H9 (cell line): ENCODE measurements around the gene NBL1. TPM values are rescaled to one million over a fixed set of nuclear protein-coding genes. Genes with fewer than 3 reads are reported as not detected.

Source experiments
- DNase-seq: peaks from one replicate; pipeline ENCODE4 v3.0.0-alpha.2; 2017
- H2AFZ ChIP-seq: one replicate; pipeline ENCODE4 v1.6.1; 2013; ENCODE audit warnings: mild to moderate bottlenecking, low read length, control low read depth, moderate library complexity
- H2AK5ac ChIP-seq: 2 replicates; pipeline ENCODE4 v1.6.1; 2013; ENCODE audit warnings: low read length, control low read depth, mixed read lengths; ENCODE audit not compliant: insufficient read length
- H2BK120ac ChIP-seq: one replicate; pipeline ENCODE4 v1.6.1; 2013; ENCODE audit warnings: low read depth, mild to moderate bottlenecking, low read length, control low read depth, inconsistent platforms; ENCODE audit not compliant: poor library complexity, severe bottlenecking
- H2BK12ac ChIP-seq: 2 replicates; pipeline ENCODE4 v1.6.1; 2013; ENCODE audit warnings: low read length, control low read depth, mixed read lengths, low read depth; ENCODE audit not compliant: insufficient read length
- H2BK15ac ChIP-seq: 2 replicates; pipeline ENCODE4 v1.6.1; 2013; ENCODE audit warnings: low read depth, low read length, control low read depth
- H2BK20ac ChIP-seq: one replicate; pipeline ENCODE4 v1.6.1; 2013; ENCODE audit warnings: low read depth, mild to moderate bottlenecking, low read length, control low read depth, inconsistent platforms; ENCODE audit not compliant: poor library complexity, severe bottlenecking
- H2BK5ac ChIP-seq: 2 replicates; pipeline ENCODE4 v1.6.1; 2013; ENCODE audit warnings: low read length, control low read depth, mixed read lengths; ENCODE audit not compliant: insufficient read length
- H3K14ac ChIP-seq: 2 replicates; pipeline ENCODE4 v1.6.1; 2013; ENCODE audit warnings: low read length, control low read depth; ENCODE audit not compliant: insufficient read depth
- H3K18ac ChIP-seq: 2 replicates; pipeline ENCODE4 v1.6.1; 2013; ENCODE audit warnings: low read depth, mild to moderate bottlenecking, mixed read lengths, low read length, control low read depth; ENCODE audit not compliant: insufficient read length
- H3K23ac ChIP-seq: 2 replicates; pipeline ENCODE4 v1.6.1; 2013; ENCODE audit warnings: low read length, control low read depth, mixed read lengths, low read depth; ENCODE audit not compliant: insufficient read length
- H3K23me2 ChIP-seq: 2 replicates; pipeline ENCODE4 v1.6.1; 2013; ENCODE audit warnings: low read depth, mild to moderate bottlenecking, mixed read lengths, low read length, control low read depth; ENCODE audit not compliant: insufficient read length, poor library complexity, severe bottlenecking
- H3K27ac ChIP-seq: 2 replicates; pipeline ENCODE4 v1.5.1; 2013; ENCODE audit warnings: low read length, control low read depth, mixed read lengths, low read depth; ENCODE audit not compliant: insufficient read length
- H3K27me3 ChIP-seq: 2 replicates; pipeline ENCODE4 v1.6.1; 2013; ENCODE audit warnings: low read length, control low read depth, inconsistent platforms; ENCODE audit not compliant: insufficient read depth
- H3K4ac ChIP-seq: 2 replicates; pipeline ENCODE4 v1.6.1; 2013; ENCODE audit warnings: low read depth, mild to moderate bottlenecking, control low read depth, inconsistent platforms, low read length, moderate library complexity
- H3K4me1 ChIP-seq: 2 replicates; pipeline ENCODE4 v1.6.1; 2013; ENCODE audit warnings: low read length, control low read depth, inconsistent platforms; ENCODE audit not compliant: insufficient read depth
- H3K4me2 ChIP-seq: 2 replicates; pipeline ENCODE4 v1.6.1; 2013; ENCODE audit warnings: low read length, control low read depth, mixed read lengths; ENCODE audit not compliant: insufficient read length, insufficient read depth
- H3K56ac ChIP-seq: 2 replicates; pipeline ENCODE4 v1.6.1; 2013; ENCODE audit warnings: low read depth, mild to moderate bottlenecking, mixed read lengths, low read length, control low read depth; ENCODE audit not compliant: insufficient read length
- H3K79me1 ChIP-seq: 2 replicates; pipeline ENCODE4 v1.6.1; 2013; ENCODE audit warnings: low read depth, mild to moderate bottlenecking, moderate library complexity, low read length, control low read depth, inconsistent platforms; ENCODE audit not compliant: insufficient read depth, poor library complexity, severe bottlenecking
- H3K79me2 ChIP-seq: 2 replicates; pipeline ENCODE4 v1.6.1; 2013; ENCODE audit warnings: low read length, control low read depth, inconsistent platforms; ENCODE audit not compliant: insufficient read depth
- H3K9ac ChIP-seq: 2 replicates; pipeline ENCODE4 v1.6.1; 2013; ENCODE audit warnings: low read length, control low read depth, mixed read lengths; ENCODE audit not compliant: insufficient read length; ENCODE audit errors: extremely low read depth
- H3K9me3 ChIP-seq: one replicate; pipeline ENCODE4 v1.6.1; 2013; ENCODE audit warnings: low read depth, low read length, inconsistent platforms; ENCODE audit not compliant: control insufficient read depth
- H3T11ph ChIP-seq: one replicate; pipeline ENCODE4 v1.6.1; 2013; ENCODE audit warnings: mild to moderate bottlenecking, low read length, control low read depth, inconsistent platforms
- H4K20me1 ChIP-seq: one replicate; pipeline ENCODE4 v1.6.1; 2013; ENCODE audit not compliant: control insufficient read depth, insufficient read length, insufficient read depth
- H4K5ac ChIP-seq: 2 replicates; pipeline ENCODE4 v1.6.1; 2013; ENCODE audit warnings: low read depth, mild to moderate bottlenecking, mixed read lengths, low read length, control low read depth; ENCODE audit not compliant: insufficient read length
- H4K8ac ChIP-seq: replicated peaks from 2 replicates; pipeline ENCODE4 v1.6.1; 2013; ENCODE audit warnings: low read length, control low read depth, mixed read lengths, low read depth; ENCODE audit not compliant: insufficient read length
- H4K91ac ChIP-seq: 2 replicates; pipeline ENCODE4 v1.6.1; 2013; ENCODE audit warnings: low read depth, mild to moderate bottlenecking, moderate library complexity, mixed read lengths, low read length, control low read depth; ENCODE audit not compliant: insufficient read length
- H3K27ac Mint-ChIP-seq, 3 experiments: 2 replicates in 2 of 3; 3 replicates in 1 of 3; pipeline ENCODE4 v1.8.0; 2020 to 2021; ENCODE audit warnings: mixed read lengths in 3 of 3, mild to moderate bottlenecking in 1 of 3, moderate library complexity in 1 of 3
- H3K27me3 Mint-ChIP-seq: 2 replicates; pipeline ENCODE4 v1.8.0; 2021; ENCODE audit warnings: low read depth, mild to moderate bottlenecking, moderate library complexity, mixed read lengths
- H3K36me3 Mint-ChIP-seq, 3 experiments: 2 replicates in 2 of 3; 3 replicates in 1 of 3; pipeline ENCODE4 v1.8.0; 2020 to 2021; ENCODE audit warnings: low read depth in 3 of 3, mixed read lengths in 3 of 3; ENCODE audit not compliant: insufficient read depth in 1 of 3
- H3K4me1 Mint-ChIP-seq, 2 experiments: 2 replicates each; pipeline ENCODE4 v1.8.0; 2020; ENCODE audit warnings: mixed read lengths in 2 of 2
- H3K4me3 Mint-ChIP-seq, 2 experiments: 2 replicates in 1 of 2; 3 replicates in 1 of 2; pipeline ENCODE4 v1.8.0; 2020 to 2021; ENCODE audit warnings: mild to moderate bottlenecking in 2 of 2, mixed read lengths in 2 of 2, moderate library complexity in 1 of 2
- H3K9me3 Mint-ChIP-seq, 2 experiments: 2 replicates in 1 of 2; 3 replicates in 1 of 2; pipeline ENCODE4 v1.8.0; 2020; ENCODE audit warnings: mild to moderate bottlenecking in 2 of 2, mixed read lengths in 2 of 2, moderate library complexity in 1 of 2
- WGBS: extraction: QIAGEN DNeasy Blood & Tissue Kit; methylation state at CpG from one replicate; pipeline ENCODE4 v1.1.7; 2013; ENCODE audit warnings: missing lambda C conversion rate, low lambda C conversion rate, mixed read lengths; ENCODE audit not compliant: insufficient read length; ENCODE audit errors: extremely low coverage; 5-methylcytosine and 5-hydroxymethylcytosine counted together
- total RNA-seq: library from RNA; stranded (reverse); gene quantifications from 2 replicates; pipeline ENCODE4 v1.2.1, GENCODE V29; 2021
- TF ChIP-seq, protein P1 (sequence below): fragments of 200-600 bp; sonication (generic); conservative IDR thresholded peaks from 3 replicates; pipeline ENCODE4 v1.8.0; 2021; ENCODE audit warnings: antibody characterized with exemption, mild to moderate bottlenecking

NBL1 gene
- total RNA-seq, 1 experiment from 2014 or later = 6.4 TPM

GRCh38 chr1:19655718-19656080 lies 11.6 kb downstream of the NBL1 start:
- Mint-ChIP-seq H3K4me1 (peaks cover 22 to 37% of the 10 kb centered on the region in 2 experiments), H3K4me3 (no peak overlapping the region; a peak in 1 of 5 replicates), H3K36me3 (no peaks in the 10 kb centered on the region), H3K9me3 (no peaks in the 10 kb centered on the region), H3K27me3 (0 out of 2 replicates have a peak, but pooled peaks cover 5% of the 10 kb centered on the region), H3K27ac (peak overlapping the region in 1 of 3 experiments; percentile 50; a peak in 1 of 7 replicates)
- Histone ChIP-seq H3K79me1 (no peaks in the 10 kb centered on the region), H3K18ac (no peak overlapping the region), H3K4ac (no peak overlapping the region), H3K9ac (no peak overlapping the region), H4K91ac (no peak overlapping the region), H2BK20ac (no peak overlapping the region), H3K56ac (no peak overlapping the region), H3K14ac (no peak overlapping the region), H4K8ac (no peak overlapping the region), H3T11ph (no peak overlapping the region), H3K23me2 (no peaks in the 10 kb centered on the region), H3K9me3 (no peaks in the 10 kb centered on the region), H3K23ac (no peak overlapping the region), H2BK5ac (no peak overlapping the region), H3K27ac (no peak overlapping the region), H4K20me1 (no peaks in the 10 kb centered on the region), H2BK120ac (no peak overlapping the region), H2AK5ac (no peak overlapping the region), H4K5ac (no peak overlapping the region), H3K27me3 (peaks cover 2% of the 10 kb centered on the region; the same call in 1 of the 2 replicates), H3K79me2 (no peaks in the 10 kb centered on the region), H2BK15ac (no peak overlapping the region), H3K4me2 (no peak overlapping the region), H3K4me1 (no peaks in the 10 kb centered on the region), H2BK12ac (no peak overlapping the region), H2AFZ (no peak overlapping the region)
- TF ChIP-seq, protein P1, sequence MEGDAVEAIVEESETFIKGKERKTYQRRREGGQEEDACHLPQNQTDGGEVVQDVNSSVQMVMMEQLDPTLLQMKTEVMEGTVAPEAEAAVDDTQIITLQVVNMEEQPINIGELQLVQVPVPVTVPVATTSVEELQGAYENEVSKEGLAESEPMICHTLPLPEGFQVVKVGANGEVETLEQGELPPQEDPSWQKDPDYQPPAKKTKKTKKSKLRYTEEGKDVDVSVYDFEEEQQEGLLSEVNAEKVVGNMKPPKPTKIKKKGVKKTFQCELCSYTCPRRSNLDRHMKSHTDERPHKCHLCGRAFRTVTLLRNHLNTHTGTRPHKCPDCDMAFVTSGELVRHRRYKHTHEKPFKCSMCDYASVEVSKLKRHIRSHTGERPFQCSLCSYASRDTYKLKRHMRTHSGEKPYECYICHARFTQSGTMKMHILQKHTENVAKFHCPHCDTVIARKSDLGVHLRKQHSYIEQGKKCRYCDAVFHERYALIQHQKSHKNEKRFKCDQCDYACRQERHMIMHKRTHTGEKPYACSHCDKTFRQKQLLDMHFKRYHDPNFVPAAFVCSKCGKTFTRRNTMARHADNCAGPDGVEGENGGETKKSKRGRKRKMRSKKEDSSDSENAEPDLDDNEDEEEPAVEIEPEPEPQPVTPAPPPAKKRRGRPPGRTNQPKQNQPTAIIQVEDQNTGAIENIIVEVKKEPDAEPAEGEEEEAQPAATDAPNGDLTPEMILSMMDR = no peak
- DNase-seq = no peak
- WGBS = no CpG with 5 or more reads among the region's 8 CpGs
